Occipital lobe (tissue), 2 donors: Measurements from ENCODE around the gene RPS6KA2. TPM values are rescaled to one million over a fixed set of nuclear protein-coding genes. Genes with fewer than 3 reads are reported as not detected.

Experiments
- DNase-seq: peaks from one replicate; lab custom pipeline; 2025; lab: John Stamatoyannopoulos, UW
- total RNA-seq: library from RNA; depleted of rRNA; stranded (reverse); fragments of >200 nt; gene quantifications from one replicate; pipeline ENCODE4 v1.2.3, GENCODE V29; 2014

The RPS6KA2 gene
- total RNA-seq, 1 donor from 2014 or later = 18.4 TPM

GRCh38 chr6:166470863-166471410 lies 156.1 kb downstream of the RPS6KA2 start:
- no peak for DNase-seq

GRCh38 chr6:166470029-166470862 lies 156.8 kb downstream of the RPS6KA2 start:
- DNase-seq = no peak

GRCh38 chr6:166469426-166469961 lies 157.6 kb downstream of the RPS6KA2 start:
- no peak for DNase-seq

- DNase-seq = no peak
Measured at GRCh38 chr6:166467436-166468000, 159.5 kb downstream of the RPS6KA2 start.

- no peak for DNase-seq
Measured at GRCh38 chr6:166466178-166467122, 160.6 kb downstream of the RPS6KA2 start.

- peak; percentile 23 for DNase-seq
Measured at GRCh38 chr6:166465671-166466087, 161.4 kb downstream of the RPS6KA2 start.

GRCh38 chr6:166465003-166465399 lies 162.1 kb downstream of the RPS6KA2 start:
- no peak for DNase-seq

GRCh38 chr6:166464068-166465002 lies 162.7 kb downstream of the RPS6KA2 start:
- DNase-seq = no peak

GRCh38 chr6:166463359-166464067 lies 163.5 kb downstream of the RPS6KA2 start:
- no peak for DNase-seq

GRCh38 chr6:166462461-166463135 lies 164.5 kb downstream of the RPS6KA2 start:
- no peak for DNase-seq

GRCh38 chr6:166461821-166462460 lies 165.1 kb downstream of the RPS6KA2 start:
- no peak for DNase-seq

GRCh38 chr6:166460473-166461437 lies 166.3 kb downstream of the RPS6KA2 start:
- no peak for DNase-seq

GRCh38 chr6:166459906-166460305 lies 167.1 kb downstream of the RPS6KA2 start:
- DNase-seq = no peak

GRCh38 chr6:166459272-166459671 lies 167.8 kb downstream of the RPS6KA2 start:
- DNase-seq = no peak

- DNase-seq = no peak
Measured at GRCh38 chr6:166456395-166457156, 170.5 kb downstream of the RPS6KA2 start.
